Measurements from ENCODE around the gene LRCH4. TPM values are rescaled to one million over a fixed set of nuclear protein-coding genes. Genes with fewer than 3 reads are reported as not detected.
"Not testable (repeated sequence)": the region's sequence is repeated elsewhere in the genome, so short reads cannot be mapped to it uniquely, and the experiment has no call there.

Gene LRCH4
- total RNA-seq, 4 donors from 2014 or later: 115 to 508 (median 151) TPM

DNA sequence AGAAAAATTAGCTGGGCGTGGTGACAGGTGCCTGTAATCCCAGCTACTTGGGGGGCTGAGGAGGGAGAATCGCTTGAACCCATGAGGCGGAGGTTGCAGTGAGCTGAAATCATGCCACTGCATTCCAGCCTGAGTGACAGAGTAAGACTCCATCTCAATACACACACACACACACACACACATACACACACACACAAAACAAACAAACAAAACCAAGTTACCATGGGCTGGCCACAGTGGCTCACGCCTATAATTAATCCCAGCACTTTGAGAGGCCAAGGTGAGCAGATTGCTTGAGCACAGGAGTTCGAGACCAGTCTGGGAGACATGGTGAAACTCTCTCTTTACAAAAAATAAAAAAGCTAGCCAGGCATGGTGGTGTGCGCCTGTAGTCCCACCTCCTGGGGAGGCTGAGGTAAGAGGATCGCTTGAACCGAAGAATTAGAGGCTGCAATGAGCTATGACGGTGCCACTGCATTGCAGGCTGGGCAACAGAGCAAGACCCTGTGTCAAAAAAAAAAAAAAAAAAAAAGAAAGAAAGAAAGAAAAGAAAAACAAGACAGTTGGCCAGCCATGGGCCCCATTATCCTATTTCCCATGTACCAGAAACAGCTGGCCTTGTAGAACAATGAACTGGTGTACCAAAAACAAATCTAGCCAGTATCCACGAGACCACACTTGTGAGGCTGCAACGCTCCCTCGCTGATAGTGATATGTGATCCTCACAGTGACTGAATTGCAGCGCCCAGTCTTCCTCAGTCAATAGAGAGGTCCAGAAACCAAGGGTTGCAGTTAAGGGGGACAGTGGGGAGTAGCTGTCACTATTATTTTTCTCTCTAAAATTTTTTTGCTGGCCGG, 53.5 kb downstream of the LRCH4 start:
- H3K4me1 ChIP-seq: peaks cover 0 to 17% (median 2%) of the 10 kb centered on the region in 4 donors
- intact Hi-C loops (cut with DNase I; ENCODE audit: low total_unique reads): no loop called here
- in situ Hi-C loops (cut with MboI; ENCODE audit: low pct_ligation_motif_present in 1 of 4, low pct_unique_long_range_greater_than_20kb in 1 of 4, low sequenced_read_pairs in 3 of 4): no loop called here
- no peaks in the 10 kb centered on the region for H3K27me3 ChIP-seq
- H3K36me3 ChIP-seq: no peaks in the 10 kb centered on the region
- WGBS, 2 donors (ENCODE audit: low coverage in 1 of 2): 87% methylated on average over 3 to 14 of the region's 14 CpGs
- no peak for TF ChIP-seq EP300 (IDR thresholded peaks at IDR 0.05; ENCODE audit: low read depth)
- no peak for DNase-seq
- no peaks in the 10 kb centered on the region for H3K9me3 ChIP-seq
- H3K27ac ChIP-seq: peak overlapping the region; percentile 65 to 73 (median 72)
- H3K4me3 ChIP-seq: no peak overlapping the region

DNA sequence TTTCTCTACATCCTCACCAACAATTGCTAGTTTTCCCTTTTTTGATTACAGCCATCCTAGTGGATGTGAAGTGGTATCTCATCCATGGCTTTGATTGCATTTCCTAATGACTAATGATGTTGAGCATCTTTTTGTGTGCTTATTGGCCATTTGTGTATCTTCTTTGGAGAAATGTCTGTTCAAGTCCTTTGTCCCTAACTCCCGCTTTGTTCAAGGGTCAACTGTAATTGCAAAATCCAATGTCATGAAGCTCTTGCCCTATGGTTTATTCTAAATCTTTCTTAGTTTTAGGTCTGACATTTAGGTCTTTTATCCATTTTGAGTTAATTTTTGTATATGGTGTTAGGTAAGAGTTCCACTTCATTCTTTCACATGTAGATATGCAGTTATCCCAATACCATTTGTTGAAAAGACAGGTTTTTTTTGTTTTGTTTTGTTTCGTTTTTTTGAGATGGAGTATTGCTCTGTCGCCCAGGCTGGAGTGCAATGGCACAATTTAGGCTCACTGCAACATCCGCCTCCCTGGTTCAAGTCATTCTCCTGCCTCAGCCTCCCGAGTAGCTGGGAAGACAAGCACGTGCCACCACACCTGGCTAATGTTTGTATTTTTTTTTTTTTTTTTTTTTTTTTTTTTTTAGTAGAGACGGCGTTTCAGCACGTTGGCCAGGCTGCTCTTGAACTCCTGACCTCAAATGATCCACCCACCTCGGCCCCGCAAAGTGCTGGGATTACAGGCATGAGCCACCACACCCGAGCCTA, 57.6 kb downstream of the LRCH4 start:
- H3K9me3 ChIP-seq: not testable (repeated sequence)

More for the DNA sequence above, 57.6 kb downstream of the LRCH4 start:
- in situ Hi-C loops (cut with MboI; ENCODE audit: low pct_ligation_motif_present in 1 of 4, low pct_unique_long_range_greater_than_20kb in 1 of 4, low sequenced_read_pairs in 3 of 4); H3K4me1 ChIP-seq; H3K27ac ChIP-seq; H3K27me3 ChIP-seq; H3K36me3 ChIP-seq; intact Hi-C loops (cut with DNase I; ENCODE audit: low total_unique reads); DNase-seq; H3K4me3 ChIP-seq: not testable (repeated sequence)
- WGBS, 2 donors (ENCODE audit: low coverage in 1 of 2): 69 to 79% methylated on average over 9 to 12 of the region's 12 CpGs

Small RNAs within 50 kb of the gene (small RNA-seq; reads per million reads assigned to genes)
- gene RN7SL416P (0 reads per million in 4 donors), gene SAP25 (0 reads per million in 4 donors)

Other genes starting within 250 kb of the LRCH4 start
- gene PILRB, start 228.0 kb downstream of the LRCH4 start, total RNA-seq: 100 to 1,000 TPM in 2 of 4 donors, 10 to 100 TPM in 2; 80.0 to 239 (median 113) TPM
- gene PILRA, start 212.6 kb downstream of the LRCH4 start, total RNA-seq: 1 to 10 TPM in 2 of 4 donors, not detected in 2; 1.9 to 4.9 TPM
- 1 to 10 TPM in 1 of 4 donors, under 1 TPM in 2, not detected in 1; 0.68 to 2.4 (median 0.80) TPM for gene ZCWPW1, start 157.4 kb downstream of the LRCH4 start, total RNA-seq
- 10 to 100 TPM; 25.9 to 41.9 (median 30.5) TPM for gene MEPCE, start 156.3 kb downstream of the LRCH4 start, total RNA-seq
- gene PPP1R35, start 149.6 kb downstream of the LRCH4 start, total RNA-seq: 10 to 100 TPM; 17.1 to 98.4 (median 37.2) TPM
- not detected for gene SPACDR, start 121.9 kb downstream of the LRCH4 start, total RNA-seq
- 100 to 1,000 TPM in 1 of 4 donors, 10 to 100 TPM in 3; 41.6 to 101 (median 67.6) TPM for gene TSC22D4, start 106.9 kb downstream of the LRCH4 start, total RNA-seq
- gene NYAP1, start 102.2 kb downstream of the LRCH4 start, total RNA-seq: 1 to 10 TPM in 1 of 4 donors, under 1 TPM in 1, not detected in 2; 0.41 to 1.4 TPM
- 100 to 1,000 TPM in 2 of 4 donors, 10 to 100 TPM in 2; 63.8 to 154 (median 102) TPM for gene AGFG2, start 46.9 kb downstream of the LRCH4 start, total RNA-seq
- 10 to 100 TPM in 1 of 4 donors, 1 to 10 TPM in 1, under 1 TPM in 1, not detected in 1; 0.96 to 52.4 (median 2.7) TPM for gene SAP25, start 12.2 kb downstream of the LRCH4 start, total RNA-seq
- gene FBXO24, start 199 bp upstream of the LRCH4 start, total RNA-seq: under 1 TPM in 2 of 4 donors, not detected in 2; 0.14 to 0.79 TPM
- 10 to 100 TPM in 2 of 4 donors, 1 to 10 TPM in 2; 5.6 to 46.2 (median 11.7) TPM for gene PCOLCE, start 16.2 kb upstream of the LRCH4 start, total RNA-seq
- 10 to 100 TPM; 13.5 to 39.6 (median 18.4) TPM for gene MOSPD3, start 26.4 kb upstream of the LRCH4 start, total RNA-seq
- under 1 TPM in 3 of 4 donors, not detected in 1; 0.60 to 0.68 (median 0.64) TPM for gene TFR2, start 55.4 kb upstream of the LRCH4 start, total RNA-seq
- not detected for gene ACTL6B, start 70.3 kb upstream of the LRCH4 start, total RNA-seq
- 100 to 1,000 TPM; 192 to 301 (median 246) TPM for gene GNB2, start 87.6 kb upstream of the LRCH4 start, total RNA-seq
- gene GIGYF1, start 108.1 kb upstream of the LRCH4 start, total RNA-seq: 100 to 1,000 TPM in 1 of 4 donors, 10 to 100 TPM in 3; 25.4 to 104 (median 51.8) TPM
- gene POP7, start 120.0 kb upstream of the LRCH4 start, total RNA-seq: 10 to 100 TPM; 10.7 to 58.7 (median 34.1) TPM
- gene EPO, start 134.3 kb upstream of the LRCH4 start, total RNA-seq: not detected
- not detected for gene ZAN, start 147.5 kb upstream of the LRCH4 start, total RNA-seq
- 10 to 100 TPM; 23.2 to 95.5 (median 43.5) TPM for gene EPHB4, start 241.4 kb upstream of the LRCH4 start, total RNA-seq

All from transverse colon (tissue), 4 donors.